GM18505 (cell line): ENCODE measurements around the gene LETM1.

ENCODE experiments used
- ATAC-seq: cut with Tn5 transposase; IDR thresholded peaks from one replicate; pipeline ENCODE4 v1.9.1; 2021; ENCODE audit not compliant: unreplicated experiment
- POLR2A ChIP-seq: IDR thresholded peaks from 4 replicates; pipeline ENCODE4 v1.6.1; 2011; ENCODE audit warnings: borderline replicate concordance; ENCODE audit not compliant: insufficient read depth, insufficient read length; ENCODE audit errors: extremely low read depth

The LETM1 gene

DNA sequence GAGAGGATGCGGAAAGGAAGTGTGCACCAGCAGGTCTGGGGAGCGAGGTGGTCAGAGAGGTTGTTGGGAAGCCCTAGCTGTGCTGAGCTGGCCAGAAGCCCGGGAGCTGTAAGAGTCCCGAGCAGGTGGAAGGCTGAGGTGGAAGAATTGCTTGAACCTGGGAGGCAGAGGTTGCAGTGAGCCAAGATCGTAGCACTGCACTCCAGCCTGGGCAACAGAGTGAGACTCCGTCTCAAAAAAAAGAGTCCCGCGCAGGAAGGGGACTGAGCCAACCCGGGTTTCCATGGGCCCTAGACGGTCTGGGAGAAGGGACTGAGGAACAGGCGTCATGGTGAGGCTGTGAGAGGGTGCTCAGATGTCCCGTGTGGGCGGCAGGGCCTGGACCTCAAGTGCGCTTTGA, 75.5 kb downstream of the LETM1 start:
- TF ChIP-seq POLR2A: no peak

DNA sequence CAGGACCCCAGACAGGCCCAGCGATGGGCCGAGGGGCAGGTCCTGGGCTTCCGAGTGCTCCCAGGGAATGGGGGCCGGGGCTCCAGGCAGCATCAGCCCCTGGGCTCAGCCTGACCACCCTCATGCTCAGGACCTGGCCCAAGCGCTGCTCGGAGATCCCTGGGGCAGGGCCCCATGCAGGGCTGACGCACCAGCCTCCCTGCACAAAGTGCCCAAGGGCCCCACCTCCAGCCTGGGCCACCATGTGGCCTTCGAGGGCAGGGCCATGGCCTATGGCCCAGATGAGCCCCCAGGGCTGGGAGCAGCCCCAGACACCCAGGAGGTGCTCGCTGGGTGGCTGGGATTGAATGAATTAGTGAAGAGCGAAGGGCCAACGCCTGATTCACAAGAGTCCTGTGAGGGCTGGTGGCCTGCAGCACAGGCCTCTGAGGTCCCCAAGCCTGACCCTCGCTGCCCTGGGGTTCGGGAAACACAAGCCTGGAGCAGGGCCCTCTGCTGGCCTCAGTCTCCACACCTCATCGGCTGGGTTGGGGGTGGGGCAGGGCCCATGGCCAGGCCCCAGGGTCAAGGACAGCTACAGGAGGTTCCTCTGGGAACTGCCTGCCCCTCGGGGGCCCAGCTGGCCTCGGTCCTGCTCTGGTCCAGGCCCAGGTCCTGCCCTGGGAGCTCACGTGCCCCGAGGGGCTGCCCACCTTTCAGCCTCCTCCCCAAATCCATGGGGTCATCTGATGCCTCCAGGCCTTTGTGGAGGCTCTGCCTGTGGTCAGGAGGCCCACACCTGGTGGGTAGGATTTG, 76.2 kb downstream of the LETM1 start:
- ATAC-seq: no peak

More for the DNA sequence above, 75.5 kb downstream of the LETM1 start:
- no peak for ATAC-seq

DNA sequence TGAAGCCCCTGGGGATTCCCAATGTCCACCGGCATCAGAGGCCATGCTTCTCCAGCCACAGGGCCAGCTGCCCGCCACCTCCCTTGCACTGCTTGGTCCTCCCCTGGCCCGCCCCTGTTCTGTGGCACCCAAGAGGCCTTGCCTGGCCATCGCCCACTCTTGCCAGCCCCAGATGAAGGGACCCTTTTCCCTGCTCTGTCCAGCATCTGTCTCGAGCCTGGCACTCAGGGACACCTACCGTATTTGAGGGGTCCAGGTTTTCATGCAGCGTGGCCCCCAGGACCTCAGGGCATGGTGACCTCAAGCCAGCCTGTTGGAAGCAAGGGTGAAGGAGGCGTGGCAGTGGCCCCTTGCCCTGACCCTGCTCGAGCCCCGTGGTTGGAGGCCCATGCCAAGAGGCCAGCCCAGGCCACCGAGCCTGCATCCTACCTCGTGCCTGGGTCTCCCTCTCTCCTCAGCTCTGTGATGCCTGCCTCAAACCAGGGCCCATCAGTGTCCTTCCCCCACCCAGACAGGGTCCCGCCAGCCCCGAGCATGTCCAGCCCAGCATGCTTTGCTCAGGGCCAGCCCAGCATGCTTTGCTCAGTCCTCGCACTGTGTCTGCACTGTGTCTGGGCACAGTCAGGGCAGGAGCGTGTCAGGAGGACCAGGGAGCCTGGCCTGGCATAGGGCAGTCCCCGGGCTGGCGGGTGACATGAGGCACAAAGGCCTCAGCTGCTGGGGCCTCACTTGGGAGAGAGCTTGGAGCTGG, 77.1 kb downstream of the LETM1 start:
- ATAC-seq: no peak
- no peak for TF ChIP-seq POLR2A

More for the DNA sequence above, 76.2 kb downstream of the LETM1 start:
- no peak for TF ChIP-seq POLR2A

DNA sequence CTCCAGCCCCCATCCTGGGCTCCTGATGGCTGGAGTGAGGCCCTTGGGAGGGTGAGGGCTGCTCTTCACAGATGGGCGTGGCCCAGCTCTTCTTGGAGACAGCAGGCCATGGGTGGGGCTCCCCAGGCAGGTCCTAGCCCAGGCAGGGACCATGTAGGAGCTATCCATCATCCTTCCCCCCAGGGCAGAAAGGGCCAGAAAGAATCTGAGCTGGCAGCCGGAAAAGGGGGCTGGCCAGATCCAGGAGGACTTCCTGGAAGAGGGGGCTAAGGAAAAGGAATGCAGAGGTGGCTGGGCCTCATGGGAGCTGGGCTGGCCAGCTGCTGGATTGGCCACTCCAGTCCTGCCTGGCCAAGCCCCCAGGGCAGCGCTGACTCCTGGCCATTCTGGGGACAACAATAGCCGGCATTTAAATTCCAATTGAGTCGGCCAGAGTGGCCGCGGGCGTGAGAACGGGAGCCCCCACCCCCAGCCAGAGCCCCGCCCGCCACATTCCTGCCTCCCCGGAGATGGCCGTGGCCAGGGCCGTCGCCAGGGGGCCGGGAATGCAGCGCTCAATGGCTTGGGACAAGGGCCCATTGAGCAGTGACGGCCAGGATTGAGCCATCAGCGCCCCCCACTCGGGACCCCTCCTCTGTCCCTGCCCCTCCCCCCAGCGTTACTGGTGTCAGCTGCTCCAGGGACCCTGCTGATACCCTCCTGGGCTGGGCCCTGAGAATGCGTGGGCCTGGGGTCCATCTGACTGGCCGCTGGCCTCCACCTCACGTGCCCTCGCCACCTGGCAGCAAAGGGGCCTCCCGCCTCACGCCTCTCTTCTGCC, 77.9 kb downstream of the LETM1 start:
- no peak for ATAC-seq
- TF ChIP-seq POLR2A: no peak

DNA sequence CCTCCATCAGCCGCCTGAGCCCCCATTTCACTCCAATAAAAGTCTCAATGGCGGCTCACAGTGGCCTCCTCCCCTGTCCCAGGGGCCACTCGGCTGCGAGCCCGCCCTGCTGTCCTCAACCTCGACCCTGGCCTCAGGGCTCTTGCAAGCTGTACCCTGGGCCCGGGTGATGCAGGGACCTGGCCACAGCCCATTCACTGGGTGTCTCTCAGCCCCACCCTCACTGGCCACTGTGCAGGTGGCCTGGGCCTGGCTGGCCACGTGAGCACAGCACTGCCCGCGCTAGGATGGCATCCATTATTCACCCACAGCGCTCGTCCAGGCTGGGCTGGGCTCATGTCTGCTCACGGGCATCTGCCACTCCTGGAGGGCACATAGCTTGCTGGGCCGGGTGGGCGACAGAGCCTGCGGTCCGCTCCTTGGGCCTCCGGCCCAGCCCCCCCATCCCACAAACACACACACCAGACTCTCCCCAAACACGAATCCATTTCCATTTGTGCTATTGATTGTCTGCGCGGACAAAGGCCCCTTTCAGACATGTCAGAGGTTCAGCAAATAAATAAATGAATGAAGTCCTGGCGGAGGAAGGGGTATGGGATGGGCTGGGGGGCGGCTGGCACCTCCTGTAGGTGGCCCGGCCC, 79.3 kb downstream of the LETM1 start:
- ATAC-seq: no peak
- TF ChIP-seq POLR2A: no peak

DNA sequence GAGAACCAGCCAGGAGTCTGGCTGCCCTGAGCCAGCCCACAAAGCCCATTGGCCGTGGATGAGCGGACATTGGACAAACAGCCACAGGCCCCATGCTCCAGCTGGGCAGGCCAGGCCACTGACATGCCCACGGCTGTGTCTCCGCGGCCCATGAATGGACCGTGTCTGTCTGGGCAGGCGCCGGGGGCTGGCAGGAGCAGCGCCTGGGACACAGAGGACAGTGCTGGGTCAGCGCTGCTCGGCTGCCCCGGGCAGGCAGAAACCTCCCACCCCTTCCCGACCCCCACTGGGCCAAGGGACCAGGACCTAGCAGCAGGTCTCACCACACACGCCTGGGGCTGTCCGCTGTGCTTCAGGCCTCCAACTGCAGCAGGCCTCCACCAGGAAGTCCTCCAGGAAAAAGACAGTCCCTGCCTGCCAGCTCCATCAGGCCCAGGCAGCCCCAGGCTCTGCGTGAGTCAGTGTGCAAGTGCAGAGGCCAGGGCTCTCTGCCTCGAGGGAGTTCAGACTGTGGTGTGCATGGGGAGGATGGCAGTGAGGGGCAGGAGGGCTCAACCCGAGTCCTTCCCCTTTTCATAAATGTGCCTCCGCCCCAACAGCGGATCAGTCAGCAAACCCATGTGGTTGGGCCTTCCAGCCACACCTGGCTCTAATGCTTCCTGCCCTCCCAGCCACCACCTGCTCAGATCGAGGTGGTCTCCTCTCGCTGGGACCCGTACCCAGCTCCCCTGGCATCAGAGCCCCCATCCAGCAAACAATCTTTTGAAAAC, 80.0 kb downstream of the LETM1 start:
- no peak for ATAC-seq

DNA sequence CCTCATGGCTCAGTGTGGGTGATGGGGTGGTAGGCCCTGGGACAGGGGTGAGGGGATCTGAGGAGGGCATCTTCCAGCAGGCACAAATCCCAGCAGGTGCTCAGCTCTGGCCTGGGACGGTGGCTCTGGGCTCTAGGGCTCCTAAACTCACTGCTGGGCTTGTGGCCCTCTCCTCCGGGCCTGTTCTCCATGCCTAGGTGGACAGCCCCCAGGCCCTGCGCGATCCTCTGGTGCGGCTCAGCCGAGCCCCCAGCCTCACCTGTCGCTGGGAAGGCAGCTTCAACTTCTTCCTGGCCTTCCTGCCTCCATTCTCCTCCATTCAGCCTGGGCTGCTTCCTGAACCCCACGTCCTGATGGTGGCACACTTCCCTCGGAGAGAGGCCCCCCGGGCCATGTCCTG, 82.2 kb downstream of the LETM1 start:
- no peak for ATAC-seq
- TF ChIP-seq POLR2A: no peak

More for the DNA sequence above, 80.0 kb downstream of the LETM1 start:
- no peak for TF ChIP-seq POLR2A

DNA sequence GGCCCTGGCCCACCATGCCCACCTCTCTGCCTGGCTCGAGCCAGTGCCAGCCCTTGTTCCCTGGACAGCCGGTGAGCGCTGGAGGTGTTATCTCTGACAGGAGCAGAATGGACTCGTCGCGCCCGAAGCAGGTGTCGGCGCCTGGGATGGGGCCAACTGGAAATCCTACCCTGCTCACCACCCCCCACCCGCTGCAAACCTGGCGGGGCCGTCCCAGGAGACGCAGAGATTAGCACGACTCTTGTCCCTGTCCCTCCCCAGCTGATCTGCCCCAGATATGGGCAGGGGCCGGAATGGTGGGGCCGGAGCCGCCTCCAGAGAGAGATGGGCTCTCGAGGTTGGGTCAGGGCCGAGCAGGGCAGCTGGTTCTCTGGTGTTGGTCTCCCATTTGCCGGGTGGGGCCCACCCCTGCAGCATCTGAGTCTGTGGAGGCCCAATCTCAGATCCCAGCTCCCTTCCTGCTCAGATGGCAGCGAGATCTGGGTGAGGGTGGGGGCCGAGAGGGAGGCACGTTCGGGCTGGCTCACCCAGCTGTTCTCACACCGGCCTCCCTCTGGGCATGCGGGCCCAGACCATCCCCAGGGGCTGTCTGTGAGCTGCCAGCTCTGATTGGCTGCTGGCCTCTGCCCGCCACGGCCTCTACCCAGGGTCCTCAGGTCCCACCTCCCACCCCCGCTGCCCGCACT, 83.0 kb downstream of the LETM1 start:
- no peak for TF ChIP-seq POLR2A
- ATAC-seq: no peak

DNA sequence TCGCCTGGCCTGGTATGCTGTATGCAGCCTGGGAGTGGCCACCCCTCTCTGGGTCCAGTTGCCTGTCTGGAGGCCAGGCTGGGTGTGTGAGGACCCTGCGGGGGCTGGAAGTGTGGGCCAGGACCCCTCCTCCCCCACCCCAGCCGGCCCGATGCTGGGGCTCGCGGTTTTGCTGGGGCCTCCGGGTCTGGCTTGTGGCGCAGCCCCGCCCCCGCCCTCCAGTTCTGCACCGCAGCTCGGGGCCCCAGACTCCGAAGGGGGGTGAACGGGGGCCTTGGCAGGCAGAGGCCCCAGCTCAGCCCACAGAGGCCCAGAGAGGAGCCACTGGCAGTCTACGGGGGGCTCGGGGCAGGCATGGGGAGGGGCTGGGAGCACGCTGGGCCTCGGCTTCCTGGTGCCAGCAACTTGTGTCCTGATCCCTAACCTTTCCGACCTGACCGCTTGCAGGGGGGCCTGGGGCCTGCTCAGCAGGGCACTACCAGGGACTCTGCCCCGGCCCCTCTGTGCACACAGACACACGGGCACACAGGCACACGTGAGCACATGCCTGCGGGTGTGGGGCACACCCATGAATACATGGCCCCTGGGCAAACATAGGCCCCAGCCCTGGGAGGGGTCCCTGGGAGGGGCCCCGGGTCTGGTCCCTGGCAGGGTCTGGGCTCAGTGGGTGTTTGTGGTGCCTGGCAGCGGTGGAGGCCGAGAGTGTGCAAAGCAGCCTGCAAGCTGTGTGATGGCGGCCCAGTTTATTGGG, 84.2 kb downstream of the LETM1 start:
- no peak for ATAC-seq
- TF ChIP-seq POLR2A: no peak

DNA sequence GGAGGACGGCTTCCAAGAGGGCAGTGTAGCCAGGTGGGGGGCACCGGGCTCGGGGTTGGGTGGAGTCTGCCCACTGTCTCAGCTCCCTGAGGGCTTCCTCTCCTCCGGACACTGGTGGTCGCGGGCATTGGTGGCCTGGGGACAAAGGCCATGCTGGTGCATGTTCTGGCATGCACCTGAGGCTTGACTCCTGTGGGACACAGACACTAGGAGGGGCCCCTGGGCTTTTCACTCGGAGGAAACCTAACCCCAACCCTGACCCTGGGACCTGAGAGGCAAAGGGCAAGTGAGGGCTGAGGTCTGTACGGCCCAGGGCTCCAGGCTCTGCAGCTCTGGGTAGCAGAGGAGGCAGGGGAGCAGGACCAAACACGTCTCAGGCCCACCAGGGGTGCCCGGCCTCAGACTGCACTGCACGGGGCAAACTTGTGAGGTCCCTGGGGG, 85.1 kb downstream of the LETM1 start:
- ATAC-seq: no peak
- no peak for TF ChIP-seq POLR2A

DNA sequence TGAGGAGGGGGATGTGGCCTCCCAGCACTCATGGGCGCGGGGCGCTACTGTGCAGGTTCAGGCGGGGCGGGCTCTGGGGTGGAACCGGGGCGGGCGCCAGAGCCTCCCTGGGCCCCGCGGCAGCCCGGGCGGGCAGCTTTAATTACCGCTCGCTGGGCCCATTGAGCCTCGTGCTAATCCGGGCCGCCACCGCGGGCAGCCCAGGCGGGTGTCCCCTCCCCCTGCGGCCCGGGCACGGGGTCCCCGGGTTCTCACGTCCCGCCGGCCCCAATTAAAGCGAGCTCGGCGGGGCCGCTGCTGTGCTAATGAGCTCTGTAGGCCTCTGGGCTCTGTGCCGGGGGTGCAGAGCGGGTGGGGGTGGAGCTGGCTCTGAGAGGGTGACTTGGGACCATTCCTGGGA, 85.7 kb downstream of the LETM1 start:
- no peak for ATAC-seq
- TF ChIP-seq POLR2A: no peak
